Testis (tissue), 2 donors: Measurements from ENCODE around the gene UCMA.

Source experiments
- POLR2A ChIP-seq: fragments of 450-650 bp; IDR thresholded peaks from one replicate; pipeline ENCODE4 v1.6.1; 2017; ENCODE audit warnings: antibody characterized with exemption, mild to moderate bottlenecking, moderate library complexity
- TF ChIP-seq, protein P1 (sequence below), 3 experiments: fragments of 450-650 bp in 2 of 3; fragments of 200-600 bp in 1 of 3; sonication (generic) in 1 of 3; IDR thresholded peaks; one replicate each; pipeline ENCODE4 v1.5.1; 2016 to 2019; ENCODE audit warnings: antibody characterized with exemption in 3 of 3, mild to moderate bottlenecking in 2 of 3, moderate library complexity in 1 of 3

DNA sequence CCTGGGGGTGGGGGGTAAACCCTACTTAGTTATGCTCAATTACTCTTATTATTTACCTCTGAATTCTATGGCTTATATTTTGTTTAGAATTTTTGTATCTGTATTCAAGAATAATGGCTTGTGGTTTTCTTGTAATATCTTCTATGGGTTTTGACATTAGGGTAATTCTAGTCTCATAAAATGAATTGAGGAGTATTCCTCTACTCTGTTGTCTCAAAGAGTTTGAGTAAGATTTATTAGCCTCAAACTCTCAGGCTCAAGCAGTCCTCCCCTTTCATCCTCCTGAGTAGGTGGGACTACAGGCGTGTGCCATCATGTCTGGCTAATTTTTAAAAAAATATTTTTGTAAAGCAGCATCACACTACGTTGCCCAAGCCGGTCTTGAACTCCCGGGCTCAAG is 19.6 kb upstream of the UCMA start:
- TF ChIP-seq, protein P1, sequence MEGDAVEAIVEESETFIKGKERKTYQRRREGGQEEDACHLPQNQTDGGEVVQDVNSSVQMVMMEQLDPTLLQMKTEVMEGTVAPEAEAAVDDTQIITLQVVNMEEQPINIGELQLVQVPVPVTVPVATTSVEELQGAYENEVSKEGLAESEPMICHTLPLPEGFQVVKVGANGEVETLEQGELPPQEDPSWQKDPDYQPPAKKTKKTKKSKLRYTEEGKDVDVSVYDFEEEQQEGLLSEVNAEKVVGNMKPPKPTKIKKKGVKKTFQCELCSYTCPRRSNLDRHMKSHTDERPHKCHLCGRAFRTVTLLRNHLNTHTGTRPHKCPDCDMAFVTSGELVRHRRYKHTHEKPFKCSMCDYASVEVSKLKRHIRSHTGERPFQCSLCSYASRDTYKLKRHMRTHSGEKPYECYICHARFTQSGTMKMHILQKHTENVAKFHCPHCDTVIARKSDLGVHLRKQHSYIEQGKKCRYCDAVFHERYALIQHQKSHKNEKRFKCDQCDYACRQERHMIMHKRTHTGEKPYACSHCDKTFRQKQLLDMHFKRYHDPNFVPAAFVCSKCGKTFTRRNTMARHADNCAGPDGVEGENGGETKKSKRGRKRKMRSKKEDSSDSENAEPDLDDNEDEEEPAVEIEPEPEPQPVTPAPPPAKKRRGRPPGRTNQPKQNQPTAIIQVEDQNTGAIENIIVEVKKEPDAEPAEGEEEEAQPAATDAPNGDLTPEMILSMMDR (IDR thresholded peaks at IDR 0.05) = no peak
- TF ChIP-seq POLR2A = no peak
